NCI-H82 (cell line): ENCODE data around the gene SUFU.
A peak's percentile ranks its signal among the peaks of the same experiment; 100 is the strongest.

Experiments
- DNase-seq: peaks from one replicate; lab custom pipeline; 2025; lab: John Stamatoyannopoulos, UW

The SUFU gene

DNA sequence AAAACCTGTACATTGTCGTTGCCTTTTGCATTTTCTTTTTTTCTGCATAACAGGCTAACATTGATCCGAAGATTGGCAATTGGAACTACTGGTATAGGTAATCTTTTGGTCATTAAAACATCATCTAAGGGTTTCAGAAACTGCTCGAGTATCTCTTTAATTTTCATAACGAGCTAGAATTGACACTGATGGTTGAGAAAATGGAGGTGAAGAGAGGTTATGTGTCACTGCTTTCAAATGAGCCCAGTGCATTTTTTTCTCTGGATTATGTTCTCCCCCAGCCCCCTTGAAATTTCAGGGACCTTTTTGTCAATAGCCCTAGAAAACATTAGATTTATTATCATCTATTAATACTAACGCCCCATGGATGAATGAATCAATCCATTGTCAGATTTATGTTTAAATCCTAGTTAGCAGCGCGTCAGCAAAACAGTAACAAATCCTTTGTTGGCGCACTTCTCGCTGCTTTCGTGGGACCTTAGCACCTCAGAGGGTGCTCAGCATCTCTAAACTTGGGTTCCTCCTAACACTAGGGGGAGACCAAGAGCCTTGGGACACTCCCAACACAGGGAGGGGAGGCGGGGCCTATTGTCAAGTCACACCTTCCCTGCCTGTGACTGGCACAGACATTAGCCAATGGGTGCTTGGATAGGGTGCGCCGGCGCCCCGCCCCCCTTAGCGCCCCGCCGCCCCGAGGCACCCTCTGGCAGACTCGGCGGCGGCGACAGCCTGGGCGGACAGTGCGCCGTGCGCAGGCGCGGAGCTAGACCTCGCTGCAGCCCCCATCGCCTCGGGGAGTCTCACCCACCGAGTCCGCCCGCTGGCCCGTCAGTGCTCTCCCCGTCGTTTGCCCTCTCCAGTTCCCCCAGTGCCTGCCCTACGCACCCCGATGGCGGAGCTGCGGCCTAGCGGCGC is at the start of gene SUFU:
TSS of gene SUFU (plus strand) at position 709 of the 915 bp plus-strand sequence. CDS start at position 890, 181 bp downstream.
- peak; percentile 100 for DNase-seq

DNA sequence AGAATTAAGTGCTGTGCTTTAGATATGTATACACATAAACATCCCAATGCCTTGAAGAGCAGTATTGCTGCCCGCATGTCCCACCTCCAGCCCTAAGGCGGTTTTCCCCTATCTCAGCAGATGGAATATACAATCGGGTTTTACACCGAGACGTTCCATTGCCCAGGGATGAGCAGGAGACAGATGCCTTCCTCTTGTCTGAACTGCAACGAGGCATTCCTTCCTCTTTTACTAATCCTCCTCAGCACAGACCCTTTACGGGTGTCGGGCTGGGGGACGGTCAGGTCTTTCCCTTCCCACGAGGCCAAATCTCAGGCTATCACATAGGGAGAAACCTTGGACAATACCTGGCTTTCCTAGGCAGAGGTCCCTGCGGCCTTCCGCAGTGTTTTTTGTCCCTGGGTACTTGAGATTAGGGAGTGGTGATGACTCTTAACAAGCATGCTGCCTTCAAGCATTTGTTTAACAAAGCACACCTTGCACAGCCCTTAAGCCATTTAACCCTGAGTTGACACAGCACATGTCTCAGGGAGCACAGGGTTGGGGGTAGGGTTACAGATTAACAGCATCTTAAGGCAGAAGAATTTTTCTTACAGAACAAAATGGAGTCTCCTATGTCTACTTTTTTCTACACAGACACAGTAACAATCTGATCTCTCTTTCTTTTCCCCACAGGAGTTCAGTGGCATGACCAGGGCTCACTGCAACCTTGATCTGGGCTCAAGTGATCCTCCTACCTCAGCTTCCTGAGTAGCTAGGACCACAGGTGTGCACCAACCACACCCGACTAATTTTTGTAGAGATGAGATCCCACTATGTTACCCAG is 48.9 kb upstream of the SUFU start:
- peak; percentile 80 for DNase-seq

DNA sequence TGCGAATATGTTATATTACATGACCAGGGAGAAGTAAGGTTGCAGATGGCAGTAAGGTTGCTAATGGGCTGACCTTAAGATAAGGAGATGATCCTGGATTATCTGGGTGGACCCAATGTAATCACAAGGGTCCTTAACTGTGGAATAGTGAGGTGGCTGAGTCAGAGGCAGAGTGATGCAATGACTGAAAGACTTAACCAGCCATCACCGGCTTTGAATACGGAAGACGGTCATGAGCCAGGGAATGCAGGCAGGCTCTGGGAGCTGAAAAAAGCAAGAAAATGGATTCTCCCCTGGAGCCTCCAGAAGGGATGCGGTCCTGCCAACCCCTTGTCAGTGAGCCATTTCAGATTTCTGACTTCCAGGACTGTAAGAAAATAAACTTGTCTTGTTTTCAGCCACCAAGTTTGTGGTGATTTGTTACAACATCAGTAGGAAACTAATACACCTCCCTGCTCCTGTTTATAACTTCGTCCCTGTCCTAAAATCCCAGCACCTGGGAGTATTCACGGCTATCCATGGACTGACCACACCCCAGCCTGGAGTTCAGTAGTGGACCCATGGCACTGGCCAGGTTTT is 47.8 kb upstream of the SUFU start:
- peak; percentile 97 for DNase-seq

DNA sequence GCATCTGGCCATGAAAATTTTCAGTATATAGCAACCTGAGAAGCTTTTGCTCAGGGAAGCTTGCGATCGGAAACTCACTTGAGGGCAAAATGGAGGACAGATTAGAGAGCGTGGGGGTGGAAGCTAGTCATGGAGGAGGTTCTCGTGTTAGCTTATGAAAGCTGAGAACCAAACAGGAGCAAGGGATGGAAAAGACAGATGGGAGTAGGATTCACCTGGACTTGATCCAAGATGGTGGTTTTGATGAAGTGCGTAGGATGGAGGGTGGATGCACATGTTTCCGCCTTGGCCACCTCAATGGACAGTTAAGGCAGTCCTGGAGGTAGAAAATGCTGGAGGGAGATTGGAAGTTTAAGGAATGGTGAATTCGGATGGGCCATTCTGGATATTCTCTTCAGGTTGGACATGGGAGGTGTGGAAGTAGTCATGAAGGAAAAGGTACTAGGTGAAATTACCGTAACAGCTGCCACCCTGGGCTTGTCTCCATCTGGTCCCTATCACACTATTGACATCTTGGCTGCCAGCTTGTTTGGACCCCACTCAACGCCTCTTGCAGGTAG is 46.1 kb upstream of the SUFU start:
- DNase-seq = peak; percentile 66

DNA sequence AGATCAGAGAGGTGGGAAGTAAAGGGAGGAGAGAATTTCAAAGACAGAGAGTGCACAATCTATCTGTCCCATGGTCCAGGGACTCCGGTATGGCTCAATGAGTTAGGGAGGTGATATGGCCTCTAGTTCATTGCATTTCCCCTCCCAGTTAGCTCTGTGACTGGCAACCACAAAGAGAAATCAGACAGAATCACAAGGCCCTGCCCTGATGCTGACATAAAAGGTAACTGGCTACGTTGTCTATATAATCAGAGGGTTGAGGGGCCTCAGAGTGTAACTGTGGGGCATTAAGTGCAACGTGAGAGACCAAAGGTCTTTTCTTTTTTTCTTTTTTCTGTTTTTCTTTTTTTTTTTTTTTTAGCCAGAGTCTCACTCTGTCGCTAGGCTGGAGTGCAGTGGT is 45.1 kb upstream of the SUFU start:
- no peak for DNase-seq

DNA sequence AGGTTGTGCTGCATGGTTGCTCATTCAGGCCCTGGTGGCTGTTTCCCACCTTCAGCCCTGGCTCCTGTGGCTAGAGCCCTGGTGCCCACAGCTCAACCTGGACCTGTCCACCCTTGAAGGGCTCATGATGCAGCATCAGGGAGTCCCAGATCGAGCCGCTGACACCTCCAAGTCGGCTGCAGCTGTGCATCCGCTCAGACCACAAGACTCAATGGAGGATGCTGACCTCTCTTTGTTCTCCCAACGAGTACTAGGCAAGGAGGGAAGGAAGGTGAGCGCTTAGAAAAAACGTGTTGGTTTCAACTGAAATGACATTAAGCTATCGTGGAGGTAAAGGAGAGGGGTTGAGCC is 43.0 kb upstream of the SUFU start:
- no peak for DNase-seq

DNA sequence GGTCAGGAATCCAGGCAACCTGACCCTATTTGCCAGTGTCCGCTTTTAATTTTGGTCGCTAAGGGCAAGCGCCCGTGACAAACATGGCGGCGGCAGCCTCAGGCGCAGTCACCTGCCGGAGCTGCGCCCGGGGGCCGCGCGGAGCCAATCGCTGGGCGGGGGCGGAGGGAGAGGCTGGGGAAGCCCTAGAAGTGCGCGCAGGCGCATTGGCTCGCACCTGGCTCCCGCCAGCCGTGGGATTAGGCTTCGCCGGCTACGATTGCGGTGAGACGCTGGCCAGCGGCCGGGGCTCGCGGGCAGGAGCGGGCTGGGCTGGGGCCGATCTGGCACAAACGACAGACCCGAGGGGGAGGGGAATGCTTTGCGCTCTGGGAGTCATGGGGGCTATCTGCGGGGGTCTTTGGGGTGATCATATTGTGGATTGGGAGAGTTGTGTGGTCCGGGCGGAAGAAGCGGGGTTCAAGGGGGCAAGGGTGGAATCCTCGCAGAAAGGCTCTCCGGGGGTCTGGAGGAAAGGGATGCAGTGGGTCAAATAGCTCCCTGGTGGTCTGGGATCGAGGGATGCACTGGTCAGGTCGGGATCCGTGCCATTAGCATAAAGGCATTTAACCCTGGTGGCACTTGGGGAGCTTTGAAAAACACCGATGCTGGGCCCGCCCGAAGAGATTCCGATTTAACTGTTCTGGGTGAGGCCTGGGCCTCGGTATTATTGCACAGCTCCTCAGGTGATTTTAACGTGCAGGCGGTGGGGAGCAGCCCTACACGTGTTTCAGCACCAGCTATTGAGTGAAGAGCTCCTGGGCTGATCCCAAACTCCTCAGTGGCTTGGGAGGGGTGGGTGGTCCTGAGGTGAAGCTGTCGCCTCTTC is 42.4 kb upstream of the SUFU start:
- DNase-seq = peak; percentile 97

DNA sequence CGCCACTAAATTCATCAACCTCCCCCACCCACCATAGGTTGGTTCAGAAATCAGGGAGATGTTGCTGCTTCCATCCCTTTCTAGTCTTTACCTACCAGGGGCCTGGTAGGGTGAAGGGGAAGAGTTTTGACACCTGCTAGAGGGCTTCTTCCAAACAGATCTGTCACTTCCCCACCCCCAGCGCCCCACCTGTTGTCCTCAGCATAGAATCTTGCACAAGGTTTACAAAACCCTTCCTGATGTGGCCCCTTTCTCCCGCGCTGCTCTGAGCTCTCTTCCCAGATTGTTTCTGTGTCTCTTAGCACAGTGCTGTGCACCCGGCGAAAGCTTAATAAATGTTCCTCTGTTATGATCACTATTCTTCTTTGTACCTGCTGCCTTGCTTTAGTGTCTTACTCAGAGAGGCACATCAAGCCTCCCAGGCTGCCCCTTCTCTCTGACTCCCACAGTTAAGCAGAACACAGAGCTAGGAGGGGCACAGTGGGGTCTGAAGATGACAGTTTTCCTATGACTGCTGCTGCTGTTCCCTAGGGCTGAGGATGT is 41.2 kb upstream of the SUFU start:
- DNase-seq = peak; percentile 60

DNA sequence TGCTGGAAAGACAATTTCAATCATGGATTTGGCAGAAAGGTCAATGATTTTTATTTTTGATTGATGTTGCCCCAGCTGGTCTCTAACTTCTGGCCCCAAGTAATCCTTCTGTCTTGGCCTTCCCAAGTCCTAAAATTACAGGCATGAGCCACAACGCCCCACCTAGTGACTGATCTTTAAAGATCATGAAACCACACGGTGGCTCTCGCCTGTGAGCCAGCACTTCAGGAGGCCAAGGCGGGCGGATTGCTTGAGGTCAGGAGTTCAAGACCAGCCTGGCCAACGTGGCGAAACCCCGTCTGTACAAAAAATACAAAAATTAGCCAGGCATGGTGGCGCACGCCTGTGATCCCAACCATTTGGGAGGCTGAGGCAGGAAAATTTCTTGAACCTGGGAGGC is 39.8 kb upstream of the SUFU start:
- no peak for DNase-seq

DNA sequence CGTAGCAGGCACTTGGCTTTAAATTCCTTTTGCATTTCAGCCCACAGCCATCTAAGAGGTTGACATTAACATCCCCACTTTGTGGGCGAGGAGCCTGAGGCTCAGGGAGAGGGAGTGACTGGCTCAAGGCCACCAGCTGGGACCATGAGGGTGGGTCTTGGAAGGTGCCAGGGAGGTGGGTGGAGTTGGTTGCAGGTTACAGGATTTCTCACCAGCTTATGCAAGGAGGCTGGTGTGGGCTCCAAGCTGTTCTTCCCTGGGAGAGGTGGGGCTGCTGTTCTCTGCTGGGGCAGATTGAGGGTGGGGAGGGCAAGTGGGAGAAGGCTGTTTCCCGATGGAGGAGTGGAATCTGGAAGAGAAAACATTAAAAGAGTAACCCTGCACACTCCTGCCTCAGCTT is 38.3 kb upstream of the SUFU start:
- DNase-seq = peak; percentile 32

DNA sequence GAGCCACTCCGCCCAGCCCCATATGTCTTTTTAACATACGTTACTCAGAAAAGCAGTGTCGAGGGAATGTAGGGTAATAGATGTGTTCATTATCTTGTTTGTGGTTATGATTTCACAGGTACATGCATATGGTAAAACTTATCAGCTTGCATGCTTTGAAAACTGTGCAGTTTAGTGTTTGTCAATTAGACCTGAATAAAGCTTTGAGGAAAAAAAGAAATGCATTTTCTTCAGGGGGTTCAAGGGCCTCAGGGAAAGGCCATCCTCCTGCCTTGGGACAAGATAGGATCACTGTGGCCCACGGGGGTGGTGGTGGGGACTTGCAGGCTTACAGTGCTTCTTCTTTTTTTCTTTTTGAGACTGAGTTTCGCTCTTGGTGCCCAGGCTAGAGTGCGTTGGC is 36.5 kb upstream of the SUFU start:
- no peak for DNase-seq

DNA sequence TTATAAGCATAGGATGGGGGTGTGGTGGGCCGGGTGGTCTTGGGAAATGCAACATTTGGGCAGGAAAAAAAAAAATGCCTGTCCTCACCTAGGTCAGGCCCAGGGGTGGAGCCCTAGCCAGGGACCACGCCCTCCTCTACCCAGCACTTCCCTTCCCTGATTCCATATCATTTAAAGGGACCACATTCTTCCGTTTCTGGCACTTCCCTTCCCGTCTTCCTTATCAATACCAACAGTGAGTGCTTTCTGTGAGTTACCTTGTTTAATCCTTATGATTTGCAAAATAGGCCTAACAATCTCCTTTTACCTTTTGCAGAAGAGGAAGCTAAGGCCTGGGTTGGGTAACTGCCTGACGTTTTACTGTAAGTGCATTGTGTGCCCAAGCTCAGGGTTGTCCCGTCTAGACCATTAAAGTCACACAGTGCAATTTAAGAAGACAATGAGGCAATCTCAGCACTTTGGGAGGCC is 35.8 kb upstream of the SUFU start:
- no peak for DNase-seq

DNA sequence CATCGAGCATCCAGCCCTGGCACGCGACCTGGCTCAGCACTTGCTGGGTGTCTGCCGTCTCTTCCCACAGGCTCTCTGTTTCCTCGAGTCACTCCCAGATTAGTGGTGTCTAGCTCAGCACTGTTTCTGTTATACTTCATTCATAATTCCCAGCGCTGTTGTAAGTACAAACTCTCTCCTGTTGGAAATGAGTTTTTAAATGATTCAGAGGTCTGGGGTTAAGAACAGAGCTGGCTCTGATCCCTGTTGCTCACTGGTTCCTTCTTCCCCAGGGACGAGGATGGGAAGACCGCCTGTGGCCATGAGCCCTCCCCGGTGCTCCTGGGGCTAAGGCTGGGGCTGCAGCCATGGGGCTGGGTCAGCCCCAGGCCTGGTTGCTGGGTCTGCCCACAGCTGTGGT is 35.1 kb upstream of the SUFU start:
- DNase-seq = no peak

DNA sequence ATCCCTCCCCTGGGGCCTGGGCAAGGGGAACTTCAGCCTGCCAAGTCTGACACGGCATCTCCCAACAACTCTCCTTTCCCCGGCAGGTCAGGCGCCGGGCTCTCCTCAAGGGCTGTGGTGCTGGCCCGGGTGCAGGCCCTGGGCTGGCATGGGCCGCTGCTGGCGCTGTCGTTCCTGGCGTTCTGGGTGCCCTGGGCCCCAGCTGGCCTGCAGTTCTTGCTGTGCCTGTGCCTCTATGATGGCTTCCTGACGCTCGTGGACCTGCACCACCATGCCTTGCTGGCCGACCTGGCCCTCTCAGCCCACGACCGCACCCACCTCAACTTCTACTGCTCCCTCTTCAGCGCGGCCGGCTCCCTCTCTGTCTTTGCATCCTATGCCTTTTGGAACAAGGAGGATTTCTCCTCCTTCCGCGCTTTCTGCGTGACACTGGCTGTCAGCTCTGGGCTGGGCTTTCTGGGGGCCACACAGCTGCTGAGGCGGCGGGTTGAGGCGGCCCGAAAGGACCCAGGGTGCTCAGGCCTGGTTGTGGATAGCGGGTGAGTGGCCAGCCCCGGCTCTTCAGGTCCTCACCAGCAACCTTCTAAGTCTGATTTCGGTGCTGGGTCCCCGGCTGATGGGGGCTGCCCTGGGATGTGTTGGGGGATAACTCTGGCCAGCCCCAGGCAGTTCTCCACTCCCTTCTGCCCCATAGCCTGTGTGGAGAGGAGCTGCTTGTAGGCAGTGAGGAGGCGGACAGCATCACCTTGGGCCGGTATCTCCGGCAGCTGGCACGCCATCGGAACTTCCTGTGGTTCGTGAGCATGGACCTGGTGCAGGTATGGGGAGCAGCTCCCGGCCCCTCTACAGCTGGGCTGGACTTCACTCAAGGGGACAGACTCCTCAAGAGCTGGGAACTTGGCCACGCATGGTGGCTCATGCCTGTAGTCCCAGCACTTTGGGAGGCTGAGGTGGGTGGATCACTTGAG is 32.9 kb upstream of the SUFU start:
- no peak for DNase-seq

DNA sequence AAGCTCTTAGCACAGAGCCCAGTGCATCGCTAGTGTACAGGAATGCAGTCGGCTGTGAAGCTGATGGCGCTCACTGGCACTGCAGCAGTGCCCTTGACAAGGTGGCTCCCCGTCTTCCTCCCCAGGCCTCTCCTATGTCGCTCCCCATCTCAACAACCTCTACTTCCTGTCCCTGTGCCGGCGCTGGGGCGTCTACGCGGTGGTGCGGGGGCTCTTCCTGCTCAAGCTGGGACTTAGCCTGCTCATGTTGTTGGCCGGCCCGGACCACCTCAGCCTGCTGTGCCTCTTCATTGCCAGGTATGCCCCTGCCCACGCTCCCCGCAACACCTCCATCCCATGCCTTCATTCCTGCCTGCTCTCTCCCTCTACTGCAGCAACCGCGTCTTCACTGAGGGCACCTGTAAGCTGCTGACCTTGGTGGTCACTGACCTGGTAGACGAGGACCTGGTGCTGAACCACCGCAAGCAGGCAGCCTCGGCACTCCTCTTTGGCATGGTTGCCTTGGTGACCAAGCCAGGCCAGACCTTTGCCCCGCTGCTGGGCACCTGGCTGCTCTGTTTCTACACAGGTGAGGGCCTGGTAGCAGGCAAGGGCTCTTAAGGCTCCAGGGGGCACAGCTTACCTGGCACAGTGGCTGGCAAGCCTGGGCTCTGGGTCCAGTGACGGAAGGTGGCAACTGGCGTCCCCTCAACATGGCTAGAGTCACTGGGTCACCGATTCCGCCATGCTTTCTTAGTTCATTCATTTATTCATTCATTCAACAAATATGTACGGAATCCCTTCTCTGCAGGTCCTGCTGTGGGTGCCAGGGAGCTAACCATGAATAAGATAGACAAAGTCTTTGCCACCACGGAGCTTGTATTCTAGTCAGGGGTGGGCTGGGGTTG is 30.1 kb upstream of the SUFU start:
- no peak for DNase-seq

DNA sequence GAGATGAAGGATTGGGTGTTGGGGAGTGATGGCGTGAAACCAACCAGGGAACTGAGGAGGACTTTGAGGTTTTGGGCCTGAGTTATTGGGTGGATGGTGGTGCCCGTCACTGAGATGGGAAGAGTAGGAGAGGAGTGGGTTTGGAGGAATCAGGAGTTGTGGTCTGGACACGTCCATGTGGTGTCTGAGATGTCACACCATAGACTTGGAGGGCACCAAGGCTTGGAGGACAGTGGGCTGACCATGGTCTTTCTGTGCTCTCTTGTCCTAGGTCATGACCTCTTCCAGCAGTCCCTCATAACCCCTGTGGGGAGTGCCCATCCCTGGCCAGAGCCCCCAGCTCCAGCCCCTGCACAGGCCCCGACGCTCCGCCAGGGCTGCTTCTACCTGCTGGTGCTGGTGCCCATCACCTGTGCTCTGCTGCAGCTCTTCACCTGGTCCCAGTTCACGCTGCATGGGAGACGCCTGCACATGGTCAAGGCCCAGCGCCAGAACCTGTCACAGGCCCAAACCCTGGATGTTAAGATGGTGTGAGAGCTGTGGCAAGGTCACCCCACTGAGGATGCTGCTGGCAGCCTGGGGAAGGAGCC is 28.2 kb upstream of the SUFU start:
- no peak for DNase-seq

DNA sequence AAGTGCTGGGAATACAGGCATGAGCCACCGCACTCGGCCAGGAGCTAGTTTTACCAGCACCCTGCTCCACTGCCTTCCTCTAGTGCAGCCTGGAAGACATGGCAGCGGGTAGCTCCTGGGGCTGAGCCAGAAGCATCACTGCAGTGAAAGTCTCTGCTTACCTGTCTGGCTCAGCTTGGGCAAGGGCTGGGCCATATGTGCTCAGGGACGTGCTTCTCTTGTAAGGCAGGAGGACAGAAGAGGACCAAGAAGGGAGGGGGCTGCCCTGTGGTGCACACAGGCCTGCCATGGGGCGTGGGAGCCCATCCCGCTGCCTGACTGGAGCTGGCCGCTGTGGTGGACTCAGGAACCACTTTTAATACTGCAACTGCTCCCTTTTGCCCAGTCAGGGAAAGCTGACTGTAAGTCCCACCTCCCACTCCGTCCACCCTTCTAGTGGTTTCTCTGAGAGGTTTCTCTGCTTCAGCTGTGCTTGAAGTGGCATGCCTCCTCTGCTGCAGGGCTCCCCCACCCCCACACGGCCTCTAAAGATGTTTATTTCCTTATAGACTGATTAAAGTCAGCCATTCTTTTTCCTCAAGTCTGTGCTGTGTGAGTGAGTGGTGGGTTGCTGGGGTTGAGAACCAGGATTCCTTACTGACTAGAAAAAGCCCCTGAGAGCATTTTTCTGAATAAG is 27.2 kb upstream of the SUFU start:
- DNase-seq = no peak

DNA sequence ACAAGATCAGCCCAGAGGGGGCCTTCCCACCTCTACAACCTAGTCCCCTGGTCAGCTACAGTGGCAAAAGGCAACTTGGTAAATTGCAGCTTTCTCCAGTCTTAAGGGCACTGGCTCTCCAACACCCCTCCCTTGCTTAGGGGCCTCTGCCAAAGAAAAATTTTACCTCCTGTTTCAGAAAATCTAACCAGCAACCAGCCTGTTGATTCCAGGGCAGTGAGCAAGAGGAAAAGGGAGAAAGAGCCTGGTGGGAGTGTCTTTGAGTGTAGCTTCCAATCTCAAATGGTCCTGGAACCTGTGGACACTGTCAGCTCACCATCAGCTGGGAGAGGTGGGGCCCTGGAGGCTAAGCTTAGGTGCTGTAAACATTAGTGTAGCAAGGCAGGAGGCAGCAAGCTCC is 24.1 kb upstream of the SUFU start:
- DNase-seq = no peak
